ENCODE data around the gene TTC33.

Gene TTC33

DNA sequence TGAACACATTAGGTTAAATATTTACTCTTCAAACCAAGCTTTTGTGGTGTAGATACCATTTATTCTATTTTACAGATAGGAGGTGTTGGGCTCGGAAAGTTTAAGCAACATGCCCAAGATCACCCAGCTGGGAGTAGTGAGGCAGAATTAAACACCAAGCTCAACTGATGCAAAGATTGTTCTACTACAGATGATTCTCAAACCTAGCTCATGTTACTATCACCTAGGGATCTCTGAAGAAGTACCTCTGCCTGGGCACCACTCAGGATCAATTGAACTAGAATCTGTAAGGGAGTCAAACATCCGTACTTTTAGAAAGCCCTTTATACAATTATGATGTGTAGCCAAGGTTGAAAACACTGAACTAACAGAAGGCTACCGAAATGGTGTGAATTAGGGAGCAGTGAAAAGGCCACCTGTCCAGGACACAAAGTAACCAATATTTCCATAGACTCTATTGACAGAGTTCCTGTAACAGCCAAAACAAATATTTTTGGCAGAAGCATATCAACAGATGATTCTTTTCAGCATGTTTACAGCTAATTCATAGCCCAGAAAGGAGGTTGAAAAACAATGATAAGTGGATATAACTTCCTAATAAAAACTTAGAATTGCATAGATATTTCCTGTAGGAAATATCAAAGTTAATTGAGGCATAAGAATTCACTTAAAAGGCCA is 234.5 kb downstream of the TTC33 start:
- Histone ChIP-seq H3K9ac (no peak overlapping the region), H3K4me2 (no peak overlapping the region)

DNA sequence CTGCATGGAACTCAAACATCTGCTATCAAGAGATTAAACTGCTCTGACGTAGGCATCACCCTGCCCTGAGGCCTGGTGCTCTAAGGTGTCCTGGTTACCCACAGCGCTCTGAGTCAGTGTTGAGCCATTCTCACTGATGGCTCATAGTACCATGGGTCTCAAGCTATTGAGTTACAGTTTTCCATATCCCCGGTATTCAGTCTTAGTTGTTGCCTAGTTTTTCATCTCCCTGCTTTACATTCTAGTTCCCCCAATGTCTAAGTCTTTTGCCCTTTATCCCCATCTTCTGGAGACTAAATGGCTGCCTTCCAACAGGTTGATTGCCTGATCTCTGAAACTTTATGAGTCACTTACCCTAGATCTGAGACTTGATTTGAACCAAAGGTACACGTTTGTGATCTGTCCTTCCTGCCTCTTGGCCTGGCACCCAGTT is 237.3 kb downstream of the TTC33 start:
- TF ChIP-seq, protein P1, sequence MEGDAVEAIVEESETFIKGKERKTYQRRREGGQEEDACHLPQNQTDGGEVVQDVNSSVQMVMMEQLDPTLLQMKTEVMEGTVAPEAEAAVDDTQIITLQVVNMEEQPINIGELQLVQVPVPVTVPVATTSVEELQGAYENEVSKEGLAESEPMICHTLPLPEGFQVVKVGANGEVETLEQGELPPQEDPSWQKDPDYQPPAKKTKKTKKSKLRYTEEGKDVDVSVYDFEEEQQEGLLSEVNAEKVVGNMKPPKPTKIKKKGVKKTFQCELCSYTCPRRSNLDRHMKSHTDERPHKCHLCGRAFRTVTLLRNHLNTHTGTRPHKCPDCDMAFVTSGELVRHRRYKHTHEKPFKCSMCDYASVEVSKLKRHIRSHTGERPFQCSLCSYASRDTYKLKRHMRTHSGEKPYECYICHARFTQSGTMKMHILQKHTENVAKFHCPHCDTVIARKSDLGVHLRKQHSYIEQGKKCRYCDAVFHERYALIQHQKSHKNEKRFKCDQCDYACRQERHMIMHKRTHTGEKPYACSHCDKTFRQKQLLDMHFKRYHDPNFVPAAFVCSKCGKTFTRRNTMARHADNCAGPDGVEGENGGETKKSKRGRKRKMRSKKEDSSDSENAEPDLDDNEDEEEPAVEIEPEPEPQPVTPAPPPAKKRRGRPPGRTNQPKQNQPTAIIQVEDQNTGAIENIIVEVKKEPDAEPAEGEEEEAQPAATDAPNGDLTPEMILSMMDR (conservative IDR thresholded peaks at IDR 0.05; ENCODE audit: low read depth, low read length), result no peak
- H3K4me1 ChIP-seq (ENCODE audit: low read depth, poor library complexity, severe bottlenecking), result no peaks in the 10 kb centered on the region
- no peaks in the 10 kb centered on the region for H3K79me2 ChIP-seq (ENCODE audit: insufficient read depth, low read depth)
- H3K9ac ChIP-seq, result no peak overlapping the region
- H3K36me3 ChIP-seq (ENCODE audit: insufficient read depth), result no peaks in the 10 kb centered on the region
- no peak overlapping the region for H3K27ac ChIP-seq
- no peak overlapping the region for H3K4me2 ChIP-seq
- no peak overlapping the region for H3K4me3 ChIP-seq (IDR thresholded peaks at IDR 0.05; ENCODE audit: insufficient read depth, low read depth, low read length)
- no peaks in the 10 kb centered on the region for H4K20me1 ChIP-seq (ENCODE audit: insufficient read depth)
- no peak overlapping the region for H2AFZ ChIP-seq (ENCODE audit: low read depth)
- no peaks in the 10 kb centered on the region for H3K27me3 ChIP-seq (ENCODE audit: insufficient read depth, low read depth)

More for the DNA sequence above, 234.5 kb downstream of the TTC33 start:
- no peak overlapping the region for H3K4me3 ChIP-seq (IDR thresholded peaks at IDR 0.05; ENCODE audit: insufficient read depth, low read depth, low read length)
- TF ChIP-seq, protein P1 (conservative IDR thresholded peaks at IDR 0.05; ENCODE audit: low read depth, low read length), result no peak
- no peak overlapping the region for H3K27ac ChIP-seq
- H4K20me1 ChIP-seq (ENCODE audit: insufficient read depth), result no peaks in the 10 kb centered on the region
- no peaks in the 10 kb centered on the region for H3K36me3 ChIP-seq (ENCODE audit: insufficient read depth)
- H3K4me1 ChIP-seq (ENCODE audit: low read depth, poor library complexity, severe bottlenecking), result no peaks in the 10 kb centered on the region
- no peak overlapping the region for H2AFZ ChIP-seq (ENCODE audit: low read depth)
- H3K79me2 ChIP-seq (ENCODE audit: insufficient read depth, low read depth), result no peaks in the 10 kb centered on the region
- H3K27me3 ChIP-seq (ENCODE audit: insufficient read depth, low read depth), result no peaks in the 10 kb centered on the region

DNA sequence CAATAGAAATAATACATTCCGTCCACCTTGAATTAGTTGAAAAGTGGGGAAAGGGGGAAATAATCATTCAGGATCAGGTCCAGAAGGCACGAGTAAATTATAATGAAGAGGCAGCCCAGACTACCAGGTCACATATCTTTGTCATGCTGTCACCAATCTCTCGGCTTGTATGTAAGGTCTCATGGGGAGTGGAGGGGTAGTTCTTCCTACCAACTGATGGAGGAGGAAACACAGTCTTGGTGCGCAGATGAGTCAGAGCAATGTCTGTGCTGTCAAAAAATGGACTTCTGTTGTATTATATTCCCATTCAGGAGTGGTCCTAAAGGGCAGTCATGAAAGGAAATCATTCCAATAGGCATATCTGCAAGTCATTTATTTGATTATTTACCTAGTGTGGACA is 240.3 kb downstream of the TTC33 start:
- Histone ChIP-seq H3K9ac (no peak overlapping the region), H3K4me2 (no peak overlapping the region), H3K79me2 (ENCODE audit: insufficient read depth, low read depth) (no peaks in the 10 kb centered on the region), H3K27ac (no peak overlapping the region), H3K27me3 (ENCODE audit: insufficient read depth, low read depth) (no peaks in the 10 kb centered on the region), H3K36me3 (ENCODE audit: insufficient read depth) (no peaks in the 10 kb centered on the region), H3K4me1 (ENCODE audit: low read depth, poor library complexity, severe bottlenecking) (no peaks in the 10 kb centered on the region), H4K20me1 (ENCODE audit: insufficient read depth) (no peaks in the 10 kb centered on the region), H2AFZ (ENCODE audit: low read depth) (no peak overlapping the region), H3K4me3 (IDR thresholded peaks at IDR 0.05; ENCODE audit: insufficient read depth, low read depth, low read length) (no peak overlapping the region)
- TF ChIP-seq, protein P1 (conservative IDR thresholded peaks at IDR 0.05; ENCODE audit: low read depth, low read length), result no peak

DNA sequence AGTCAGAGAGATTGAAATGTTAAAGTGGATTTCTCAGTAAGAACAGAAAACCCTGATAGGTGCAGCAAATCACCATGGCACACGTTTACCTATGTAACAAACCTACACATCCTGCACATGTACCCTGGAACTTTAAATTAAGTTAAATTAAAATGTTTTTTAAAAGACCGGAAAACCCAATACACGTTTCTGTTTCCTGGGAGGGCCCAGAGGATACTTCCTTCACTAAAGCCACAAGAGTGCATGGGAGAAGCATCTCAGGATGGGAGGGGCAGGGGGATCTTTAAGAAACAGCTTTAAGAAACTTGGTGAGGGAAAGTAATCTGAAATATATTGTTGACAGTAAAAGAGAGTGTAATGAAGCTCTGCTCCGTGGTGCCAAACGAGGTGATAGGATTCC is 240.8 kb downstream of the TTC33 start:
- Histone ChIP-seq H3K4me3 (IDR thresholded peaks at IDR 0.05; ENCODE audit: insufficient read depth, low read depth, low read length) (no peak overlapping the region), H4K20me1 (ENCODE audit: insufficient read depth) (no peaks in the 10 kb centered on the region), H3K9ac (no peak overlapping the region), H3K27ac (no peak overlapping the region), H3K27me3 (ENCODE audit: insufficient read depth, low read depth) (no peaks in the 10 kb centered on the region), H3K4me1 (ENCODE audit: low read depth, poor library complexity, severe bottlenecking) (no peaks in the 10 kb centered on the region), H3K79me2 (ENCODE audit: insufficient read depth, low read depth) (no peaks in the 10 kb centered on the region), H2AFZ (ENCODE audit: low read depth) (no peak overlapping the region), H3K36me3 (ENCODE audit: insufficient read depth) (no peaks in the 10 kb centered on the region), H3K4me2 (no peak overlapping the region)
- TF ChIP-seq, protein P1 (conservative IDR thresholded peaks at IDR 0.05; ENCODE audit: low read depth, low read length), result no peak

Measured in KMS-11 (cell line).